Cardiac muscle cell (in vitro differentiated cells and primary cell): ENCODE results near the gene NR0B2. TPM values are rescaled to one million over a fixed set of nuclear protein-coding genes. Genes with fewer than 3 reads are reported as not detected.

ENCODE experiments used
- DNase-seq, 2 donors: peaks; one replicate each; pipeline versions ENCODE4 v3.0.0 to v3.0.0-alpha.2; 2010 to 2017; ENCODE audit warnings: low read depth in 1 of 2, low spot score in 1 of 2
- H3K27ac ChIP-seq: fragments of 200-600 bp; sonication (generic); 2 replicates; pipeline ENCODE4 v1.5.1; 2016
- H3K27me3 ChIP-seq: fragments of 200-600 bp; sonication (generic); 2 replicates; pipeline ENCODE4 v1.6.0; 2016; ENCODE audit warnings: control low read depth
- H3K36me3 ChIP-seq: fragments of 200-600 bp; sonication (generic); 2 replicates; pipeline ENCODE4 v1.5.1; 2016; ENCODE audit warnings: control low read depth
- H3K4me1 ChIP-seq: fragments of 200-600 bp; sonication (generic); 2 replicates; pipeline ENCODE4 v1.8.1; 2017; ENCODE audit warnings: low read depth, mild to moderate bottlenecking, mixed run types
- H3K4me3 ChIP-seq: fragments of 200-600 bp; sonication (generic); 2 replicates; pipeline ENCODE4 v1.5.1; 2016; ENCODE audit warnings: mild to moderate bottlenecking
- H3K9me3 ChIP-seq: fragments of 200-600 bp; sonication (generic); 2 replicates; pipeline ENCODE4 v1.5.1; 2017; ENCODE audit warnings: low read depth, mild to moderate bottlenecking, control low read depth
- CTCF ChIP-seq: IDR thresholded peaks from 2 replicates; pipeline ENCODE4 v1.5.1; 2012; ENCODE audit warnings: low read depth, mild to moderate bottlenecking, low read length
- polyA plus RNA-seq: library from polyadenylated mRNA; unstranded; fragments of >200 nt; fragmentation: Nextera tagmentation; extraction: Ambion mirVana; gene quantifications from 2 replicates; pipeline ENCODE4 v1.2.1, GENCODE V29; 2016
- total RNA-seq: library from RNA; depleted of rRNA; stranded (reverse); fragments of >200 nt; gene quantifications from 2 replicates; pipeline ENCODE4 v1.2.3, GENCODE V29; 2016

Gene NR0B2
- total and polyA plus RNA-seq, 2 experiments from 2014 or later = 2.1 to 3.3 TPM

GRCh38 chr1:26932531-26932930 lies 18.8 kb upstream of the NR0B2 start:
- TF ChIP-seq CTCF = no peak
- DNase-seq = no peak
- H3K27me3 ChIP-seq = no peaks in the 10 kb centered on the region
- H3K4me1 ChIP-seq = no peaks in the 10 kb centered on the region
- peaks cover 19% of the 10 kb centered on the region for H3K36me3 ChIP-seq
- no peak overlapping the region for H3K27ac ChIP-seq
- no peaks in the 10 kb centered on the region for H3K9me3 ChIP-seq
- no peak overlapping the region for H3K4me3 ChIP-seq

- H3K4me1 ChIP-seq = peaks cover 9% of the 10 kb centered on the region
- no peak for TF ChIP-seq CTCF
- H3K36me3 ChIP-seq = peaks cover 27% of the 10 kb centered on the region
- no peak overlapping the region for H3K4me3 ChIP-seq
- no peaks in the 10 kb centered on the region for H3K9me3 ChIP-seq
- H3K27ac ChIP-seq = no peak overlapping the region
- H3K27me3 ChIP-seq = no peaks in the 10 kb centered on the region
- DNase-seq = peak in 1 of 2 donors; percentile 26
Measured at GRCh38 chr1:26923711-26924110, 9.9 kb upstream of the NR0B2 start.

- Histone ChIP-seq H3K4me3 (peak overlapping the region; percentile 45), H3K27me3 (no peaks in the 10 kb centered on the region), H3K4me1 (peaks cover 9% of the 10 kb centered on the region), H3K36me3 (peaks cover 24% of the 10 kb centered on the region), H3K9me3 (no peaks in the 10 kb centered on the region), H3K27ac (no peak overlapping the region)
- no peak for TF ChIP-seq CTCF
- DNase-seq = no peak
Measured at GRCh38 chr1:26922901-26923300, 9.1 kb upstream of the NR0B2 start.

GRCh38 chr1:26922431-26922729 lies 8.6 kb upstream of the NR0B2 start:
- Histone ChIP-seq H3K27ac (peak overlapping the region; percentile 74), H3K4me3 (peak overlapping the region; percentile 45), H3K27me3 (no peaks in the 10 kb centered on the region), H3K36me3 (peaks cover 19% of the 10 kb centered on the region), H3K4me1 (peaks cover 9% of the 10 kb centered on the region), H3K9me3 (no peaks in the 10 kb centered on the region)
- TF ChIP-seq CTCF = no peak
- DNase-seq = no peak

GRCh38 chr1:26921540-26922430 lies 8.0 kb upstream of the NR0B2 start, which contains the start of gene NUDC:
TSS of gene NUDC (plus strand) at chr1:26921743. CDS start at chr1:26921849, 106 bp downstream.
- DNase-seq = peak; percentile 98
- Histone ChIP-seq H3K27me3 (no peaks in the 10 kb centered on the region), H3K9me3 (no peaks in the 10 kb centered on the region), H3K4me3 (peak within 1 kb of the TSS; percentile 45), H3K27ac (peak within 1 kb of the TSS; percentile 74), H3K4me1 (peaks cover 9% of the 10 kb centered on the region), H3K36me3 (peaks cover 18% of the 10 kb centered on the region)
- TF ChIP-seq CTCF = no peak
